ENCODE data around the gene IGFBP2.
A peak's percentile ranks its signal among the peaks of the same experiment; 100 is the strongest.

The IGFBP2 gene

DNA sequence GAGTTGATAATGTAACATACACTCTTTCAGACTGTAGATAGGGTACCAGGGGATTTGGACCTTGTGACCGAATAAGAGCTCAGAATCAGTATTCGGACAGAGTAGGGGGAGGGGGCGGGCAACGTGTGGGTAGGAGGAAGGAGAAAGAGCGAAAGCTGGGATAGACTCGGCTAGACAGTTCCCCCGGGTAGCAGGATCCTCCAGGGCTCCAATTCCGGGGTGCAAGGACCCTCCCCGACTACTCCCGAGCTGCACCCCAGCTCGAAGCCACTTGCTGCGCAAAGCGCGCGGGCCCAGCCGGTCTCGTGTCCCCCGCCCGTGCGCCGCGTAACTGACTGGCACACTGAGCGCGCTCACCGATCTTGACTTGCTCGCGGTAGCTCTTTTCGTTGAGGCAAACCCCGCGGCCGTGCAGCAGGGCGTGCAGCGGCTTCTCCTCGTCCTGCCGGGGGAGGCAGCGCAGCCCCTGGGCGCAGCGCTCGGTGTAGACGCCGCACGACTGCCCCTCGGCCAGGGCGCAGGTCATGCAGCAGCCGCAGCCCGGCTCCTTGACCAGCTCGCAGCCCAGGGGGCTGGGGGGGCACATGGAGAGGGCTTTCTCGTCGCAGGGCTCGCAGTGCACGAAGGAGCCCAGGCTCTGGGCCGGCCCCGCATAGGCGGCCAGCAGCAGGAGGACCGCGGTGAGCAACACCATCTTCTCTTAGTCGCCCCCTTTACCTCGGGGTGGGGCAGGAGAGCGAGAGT is 61.0 kb downstream of the IGFBP2 start:
- H3K27ac ChIP-seq: peak overlapping the region; percentile 93
- CTCF ChIA-PET: interaction anchor here (0.7 to 1.1 kb wide), 2 partner anchors 19 to 825 kb away, joined by 3 read pairs; no protein-coding TSS in a partner anchor
- DNase-seq (ENCODE audit: low spot score): no peak
- TF ChIP-seq, protein P1, sequence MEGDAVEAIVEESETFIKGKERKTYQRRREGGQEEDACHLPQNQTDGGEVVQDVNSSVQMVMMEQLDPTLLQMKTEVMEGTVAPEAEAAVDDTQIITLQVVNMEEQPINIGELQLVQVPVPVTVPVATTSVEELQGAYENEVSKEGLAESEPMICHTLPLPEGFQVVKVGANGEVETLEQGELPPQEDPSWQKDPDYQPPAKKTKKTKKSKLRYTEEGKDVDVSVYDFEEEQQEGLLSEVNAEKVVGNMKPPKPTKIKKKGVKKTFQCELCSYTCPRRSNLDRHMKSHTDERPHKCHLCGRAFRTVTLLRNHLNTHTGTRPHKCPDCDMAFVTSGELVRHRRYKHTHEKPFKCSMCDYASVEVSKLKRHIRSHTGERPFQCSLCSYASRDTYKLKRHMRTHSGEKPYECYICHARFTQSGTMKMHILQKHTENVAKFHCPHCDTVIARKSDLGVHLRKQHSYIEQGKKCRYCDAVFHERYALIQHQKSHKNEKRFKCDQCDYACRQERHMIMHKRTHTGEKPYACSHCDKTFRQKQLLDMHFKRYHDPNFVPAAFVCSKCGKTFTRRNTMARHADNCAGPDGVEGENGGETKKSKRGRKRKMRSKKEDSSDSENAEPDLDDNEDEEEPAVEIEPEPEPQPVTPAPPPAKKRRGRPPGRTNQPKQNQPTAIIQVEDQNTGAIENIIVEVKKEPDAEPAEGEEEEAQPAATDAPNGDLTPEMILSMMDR (conservative IDR thresholded peaks at IDR 0.05; ENCODE audit: low read depth): no peak
- POLR2A ChIA-PET (ENCODE audit: low non-redundant PET): no interaction called here

DNA sequence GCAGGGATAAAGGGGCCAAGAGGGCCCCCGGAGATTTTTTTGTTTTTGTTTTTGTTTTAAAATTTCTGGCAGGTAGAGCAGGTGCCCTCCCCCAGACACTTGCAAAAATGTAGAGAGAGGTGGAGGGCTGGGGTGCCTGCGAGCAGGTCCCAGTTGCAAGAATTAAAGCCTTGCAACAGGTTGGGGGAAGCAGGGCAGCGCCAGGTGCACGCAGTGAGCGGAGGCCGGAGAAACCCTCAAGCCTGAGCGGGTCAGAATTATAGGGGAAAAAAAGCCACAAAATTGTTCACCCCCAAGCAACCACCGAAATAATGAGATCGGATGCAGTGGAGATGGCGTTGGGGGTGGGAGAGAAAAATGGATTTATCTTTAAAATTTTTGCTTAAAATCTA is 61.6 kb downstream of the IGFBP2 start:
- peak overlapping the region; percentile 93 for H3K27ac ChIP-seq
- CTCF ChIA-PET: interaction anchor here (0.6 to 0.7 kb wide), 3 partner anchors 19 to 231 kb away, joined by 3 read pairs; no protein-coding TSS in a partner anchor
- DNase-seq (ENCODE audit: low spot score): no peak
- TF ChIP-seq, protein P1 (conservative IDR thresholded peaks at IDR 0.05; ENCODE audit: low read depth): no peak
- POLR2A ChIA-PET (ENCODE audit: low non-redundant PET): no interaction called here

DNA sequence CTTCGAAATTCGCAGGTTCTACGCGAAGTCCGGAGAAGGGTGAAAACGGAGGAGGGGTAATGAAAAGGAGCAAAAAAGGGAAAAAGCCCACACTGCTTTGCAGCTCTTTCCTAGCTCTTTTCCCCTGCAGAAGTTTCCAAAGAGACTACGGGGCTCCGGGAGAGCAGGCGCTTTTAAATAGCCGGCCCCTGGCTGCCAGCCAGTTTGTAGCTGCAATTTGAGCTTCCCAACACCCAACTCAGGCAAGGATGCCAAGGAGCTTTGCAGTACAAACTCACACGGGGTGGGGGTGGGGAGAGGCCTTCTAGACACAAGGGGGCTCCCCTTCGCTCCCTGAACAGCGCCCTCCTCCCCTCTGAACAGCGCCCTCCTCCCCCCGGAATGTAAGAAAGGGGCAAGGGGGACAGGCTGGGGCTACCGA is 62.2 kb downstream of the IGFBP2 start, which contains the start of gene IGFBP5:
TSS of gene IGFBP5 (minus strand) at position 149 of the 421 bp plus-strand sequence. CDS start 774 bp downstream, outside the sequence.
- CTCF ChIA-PET: interaction anchor here (0.6 to 0.8 kb wide), 4 partner anchors 23 to 446 kb away, joined by 3 to 4 read pairs (median 4); no protein-coding TSS in a partner anchor
- POLR2A ChIA-PET (ENCODE audit: low non-redundant PET): no interaction called here
- no peak for DNase-seq (ENCODE audit: low spot score)
- peak within 1 kb of the TSS; percentile 93 for H3K27ac ChIP-seq
- TF ChIP-seq, protein P1 (conservative IDR thresholded peaks at IDR 0.05; ENCODE audit: low read depth): no peak

DNA sequence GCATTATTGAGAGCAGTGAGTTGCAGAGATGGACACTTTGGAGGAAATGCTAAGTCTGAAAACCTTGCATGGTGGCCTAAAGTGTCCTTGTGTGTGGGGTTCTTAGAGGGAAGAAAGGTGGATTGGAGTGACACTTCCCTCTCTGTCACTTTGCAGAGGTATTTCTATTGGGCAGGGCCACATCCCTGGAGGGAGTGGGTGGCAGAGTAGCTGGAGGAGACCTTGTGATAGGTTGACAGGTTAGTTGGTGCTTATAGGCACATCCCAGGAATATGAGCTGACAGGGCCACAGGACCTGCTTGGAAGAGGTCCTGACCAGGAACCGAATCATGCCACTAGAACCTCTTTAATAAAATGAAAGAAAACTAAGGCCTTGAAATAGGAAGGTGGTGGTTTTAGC is 63.1 kb downstream of the IGFBP2 start:
- ChIA-PET POLR2A (ENCODE audit: low non-redundant PET) (no interaction called here), CTCF (interaction anchor here (0.5 to 2.6 kb wide), 4 partner anchors 293 to 814 kb away, joined by 3 to 6 read pairs (median 4); no protein-coding TSS in a partner anchor)
- DNase-seq (ENCODE audit: low spot score): no peak
- TF ChIP-seq, protein P1 (conservative IDR thresholded peaks at IDR 0.05; ENCODE audit: low read depth): no peak
- H3K27ac ChIP-seq: no peak overlapping the region

DNA sequence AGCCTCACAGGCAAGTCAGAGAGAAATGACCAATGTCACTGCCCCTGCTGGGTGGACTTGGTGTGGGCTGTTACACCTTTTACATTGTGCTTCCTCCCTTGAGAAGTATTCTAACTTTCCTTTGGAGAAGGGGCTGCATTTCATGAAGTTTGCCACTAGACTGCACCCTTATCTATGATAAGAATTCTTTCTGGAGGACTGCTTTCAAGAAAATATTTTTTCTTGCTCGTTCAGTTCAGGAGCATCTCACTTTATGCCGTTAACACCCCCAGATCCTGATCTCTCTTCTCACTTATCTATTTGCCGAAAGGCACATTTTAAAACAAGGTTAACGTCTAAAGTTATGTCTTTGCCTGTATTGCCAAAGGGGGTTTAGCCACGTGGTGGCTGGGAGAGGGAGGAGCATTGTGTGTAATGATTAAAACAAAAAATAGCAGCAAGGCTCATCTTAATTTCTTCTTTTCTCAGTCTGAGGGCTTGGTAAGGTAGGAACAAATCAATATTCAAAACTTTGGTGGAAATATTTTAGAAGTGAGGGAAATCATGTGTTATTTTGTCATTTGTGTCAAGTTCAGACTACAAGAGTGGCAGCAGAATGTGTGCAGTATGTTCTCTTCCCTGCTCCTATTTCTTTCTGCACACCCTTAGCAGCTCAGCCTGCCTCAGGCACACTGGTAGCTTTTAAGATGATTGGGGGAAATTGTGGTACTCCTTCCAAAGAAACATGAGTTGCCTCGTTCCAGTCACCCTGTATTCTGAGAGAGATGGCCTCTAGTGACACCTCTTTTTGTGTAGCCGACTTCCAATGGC is 63.7 kb downstream of the IGFBP2 start:
- CTCF ChIA-PET: interaction anchor here (0.5 to 2.6 kb wide), 7 partner anchors 29 to 814 kb away, joined by 3 to 6 read pairs (median 3); no protein-coding TSS in a partner anchor
- no peak overlapping the region for H3K27ac ChIP-seq

More for the DNA sequence above, 63.7 kb downstream of the IGFBP2 start:
- no peak for DNase-seq (ENCODE audit: low spot score)
- POLR2A ChIA-PET (ENCODE audit: low non-redundant PET): no interaction called here
- TF ChIP-seq, protein P1 (conservative IDR thresholded peaks at IDR 0.05; ENCODE audit: low read depth): peak; percentile 76
